Vagina (tissue), 2 donors: ENCODE results near the gene TBC1D24. TPM values are rescaled to one million over a fixed set of nuclear protein-coding genes. Genes with fewer than 3 reads are reported as not detected.

Experiments used
- DNase-seq, 2 donors: peaks; one replicate each; pipeline ENCODE4 v3.0.0-alpha.2; 2017; ENCODE audit errors: extremely low spot score in 2 of 2
- H3K27ac ChIP-seq: fragments of 200-600 bp; sonication (generic); one replicate; pipeline ENCODE4 v1.5.1; 2019
- H3K27me3 ChIP-seq: fragments of 200-600 bp; sonication (generic); one replicate; pipeline ENCODE4 v1.5.1; 2019
- H3K36me3 ChIP-seq, 2 donors: fragments of 200-600 bp; sonication (generic); one replicate each; pipeline ENCODE4 v1.5.1; 2017 to 2019
- H3K4me1 ChIP-seq: fragments of 200-600 bp; sonication (generic); one replicate; pipeline ENCODE4 v1.5.1; 2019
- H3K4me3 ChIP-seq, 2 donors: fragments of 200-600 bp; sonication (generic); 1 replicate in 1 of 2; 2 replicates in 1 of 2; pipeline ENCODE4 v1.5.1; 2016 to 2019
- H3K9me3 ChIP-seq: fragments of 200-600 bp; sonication (generic); one replicate; pipeline ENCODE4 v1.5.1; 2019
- CTCF ChIP-seq, 3 experiments: fragments of 450-650 bp in 2 of 3; fragments of 200-600 bp in 1 of 3; sonication (generic) in 1 of 3; IDR thresholded peaks; one replicate each; pipeline ENCODE4 v1.5.1; 2017 to 2019; ENCODE audit warnings: antibody characterized with exemption in 3 of 3, mild to moderate bottlenecking in 2 of 3, moderate library complexity in 2 of 3
- POLR2A ChIP-seq, 2 donors: fragments of 450-650 bp; IDR thresholded peaks; one replicate each; pipeline ENCODE4 v1.6.1; 2017; ENCODE audit warnings: antibody characterized with exemption in 2 of 2, mild to moderate bottlenecking in 2 of 2, moderate library complexity in 2 of 2
- POLR2AphosphoS5 ChIP-seq, 2 donors: sonication (generic); formaldehyde crosslinking; IDR thresholded peaks; one replicate each; pipeline ENCODE4 v1.9.0; 2017; ENCODE audit warnings: antibody characterized with exemption in 2 of 2, mild to moderate bottlenecking in 2 of 2, low read depth in 1 of 2; ENCODE audit not compliant: insufficient read depth in 1 of 2
- intact Hi-C: fragments of 100-400 bp; cut with DNase I; formaldehyde crosslinking; loops from one replicate; pipeline ENCODE4 v1.15.1; 2023
- total RNA-seq: library from RNA; depleted of rRNA; stranded (reverse); fragments of >200 nt; gene quantifications from one replicate; pipeline ENCODE4 v1.2.3, GENCODE V29; 2016

TBC1D24 gene
- total RNA-seq, 1 donor from 2014 or later = 9.6 TPM

GRCh38 chr16:2490190-2491105 is 15.5 kb downstream of the TBC1D24 start:
- Histone ChIP-seq H3K27me3 (no peaks in the 10 kb centered on the region), H3K4me3 (no peak overlapping the region), H3K9me3 (no peaks in the 10 kb centered on the region), H3K4me1 (peaks cover 4% of the 10 kb centered on the region), H3K36me3 (no peaks in the 10 kb centered on the region), H3K27ac (no peak overlapping the region)
- intact Hi-C loops = no loop called here
- TF ChIP-seq POLR2AphosphoS5 (IDR thresholded peaks at IDR 0.05; ENCODE audit: insufficient read depth in 1 of 2, low read depth in 1 of 2) (no peak), POLR2A (IDR thresholded peaks at IDR 0.05) (no peak), CTCF (IDR thresholded peaks at IDR 0.05) (no peak)
- no peak for DNase-seq

GRCh38 chr16:2492292-2492691 is 17.4 kb downstream of the TBC1D24 start:
- Histone ChIP-seq H3K4me1 (peaks cover 9% of the 10 kb centered on the region), H3K27ac (no peak overlapping the region), H3K36me3 (peaks cover 0 to 10% of the 10 kb centered on the region in 2 donors), H3K9me3 (no peaks in the 10 kb centered on the region), H3K27me3 (no peaks in the 10 kb centered on the region), H3K4me3 (no peak overlapping the region)
- no peak for TF ChIP-seq POLR2AphosphoS5 (IDR thresholded peaks at IDR 0.05; ENCODE audit: insufficient read depth in 1 of 2, low read depth in 1 of 2)
- no peak for TF ChIP-seq POLR2A (IDR thresholded peaks at IDR 0.05)
- TF ChIP-seq CTCF (IDR thresholded peaks at IDR 0.05) = no peak
- DNase-seq = no peak
- intact Hi-C loops = no loop called here

GRCh38 chr16:2493605-2494004 is 18.7 kb downstream of the TBC1D24 start:
- H3K27me3 ChIP-seq = no peaks in the 10 kb centered on the region
- H3K36me3 ChIP-seq = peaks cover 0 to 10% of the 10 kb centered on the region in 2 donors
- DNase-seq = no peak
- H3K4me1 ChIP-seq = peaks cover 22% of the 10 kb centered on the region
- H3K9me3 ChIP-seq = no peaks in the 10 kb centered on the region
- TF ChIP-seq POLR2AphosphoS5 (IDR thresholded peaks at IDR 0.05; ENCODE audit: insufficient read depth in 1 of 2, low read depth in 1 of 2) (no peak), POLR2A (IDR thresholded peaks at IDR 0.05) (no peak), CTCF (IDR thresholded peaks at IDR 0.05) (no peak)
- intact Hi-C loops = no loop called here
- H3K4me3 ChIP-seq = no peak overlapping the region
- no peak overlapping the region for H3K27ac ChIP-seq

GRCh38 chr16:2494616-2495015 is 19.7 kb downstream of the TBC1D24 start:
- Histone ChIP-seq H3K4me1 (peaks cover 30% of the 10 kb centered on the region), H3K36me3 (peaks cover 0 to 10% of the 10 kb centered on the region in 2 donors), H3K27ac (no peak overlapping the region), H3K27me3 (no peaks in the 10 kb centered on the region), H3K9me3 (no peaks in the 10 kb centered on the region), H3K4me3 (no peak overlapping the region)
- no peak for DNase-seq
- TF ChIP-seq POLR2A (IDR thresholded peaks at IDR 0.05) (no peak), CTCF (IDR thresholded peaks at IDR 0.05) (no peak), POLR2AphosphoS5 (IDR thresholded peaks at IDR 0.05; ENCODE audit: insufficient read depth in 1 of 2, low read depth in 1 of 2) (no peak)
- intact Hi-C loops = no loop called here

GRCh38 chr16:2495041-2495440 is 20.1 kb downstream of the TBC1D24 start:
- H3K36me3 ChIP-seq = peaks cover 0 to 10% of the 10 kb centered on the region in 2 donors
- intact Hi-C loops = no loop called here
- H3K4me3 ChIP-seq = no peak overlapping the region
- DNase-seq = no peak
- TF ChIP-seq POLR2AphosphoS5 (IDR thresholded peaks at IDR 0.05; ENCODE audit: insufficient read depth in 1 of 2, low read depth in 1 of 2) (no peak), CTCF (IDR thresholded peaks at IDR 0.05) (no peak), POLR2A (IDR thresholded peaks at IDR 0.05) (no peak)
- H3K4me1 ChIP-seq = peaks cover 35% of the 10 kb centered on the region
- no peaks in the 10 kb centered on the region for H3K27me3 ChIP-seq
- no peaks in the 10 kb centered on the region for H3K9me3 ChIP-seq
- H3K27ac ChIP-seq = no peak overlapping the region
